ENCODE measurements around the gene RPL12.

GRCh38 chr9:127399736-127400269 lies 51.4 kb downstream of the RPL12 start:
- TF ChIP-seq POLR2AphosphoS5 (IDR thresholded peaks at IDR 0.05; ENCODE audit: low read depth, low read length) (no peak), TAF1 (IDR thresholded peaks at IDR 0.05; ENCODE audit: low read depth, low read length) (no peak), POLR2A (IDR thresholded peaks at IDR 0.05; ENCODE audit: low read depth, low read length) (no peak)
